Stimulated activated CD8-positive, alpha-beta memory T cell treated with anti-CD3 and anti-CD28 coated beads, Interleukin-15, amount 100 ng/mL, for 48 hours (primary cell): ENCODE data around the gene DOCK1.

Experiments
- DNase-seq, 2 donors: peaks; one replicate each; pipeline ENCODE4 v3.0.0-alpha.2; 2020; ENCODE audit warnings: low read depth in 2 of 2

DOCK1 gene

DNA sequence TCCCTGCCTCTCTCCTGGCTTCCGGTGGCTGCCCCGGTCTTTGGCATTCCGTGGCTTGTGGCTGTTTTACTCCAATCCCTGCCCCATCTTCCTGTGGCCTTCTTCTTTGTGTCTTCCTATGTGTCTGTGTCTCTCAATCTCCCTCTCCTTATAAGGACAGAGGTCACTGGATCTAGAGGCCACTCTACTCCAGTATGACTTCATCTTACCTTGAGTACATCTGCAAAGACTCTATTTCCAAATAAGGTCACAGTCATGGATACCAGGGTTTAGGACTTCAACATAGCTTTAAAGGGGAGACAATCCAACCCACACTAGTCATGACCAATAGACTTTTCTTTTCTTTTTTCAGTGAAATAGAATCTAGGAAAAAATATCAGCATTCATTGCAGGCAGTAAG, 444.5 kb downstream of the DOCK1 start:
- no peak for DNase-seq

GRCh38 chr10:127351542-127351941, 446.3 kb downstream of the DOCK1 start:
- DNase-seq, result no peak

DNA sequence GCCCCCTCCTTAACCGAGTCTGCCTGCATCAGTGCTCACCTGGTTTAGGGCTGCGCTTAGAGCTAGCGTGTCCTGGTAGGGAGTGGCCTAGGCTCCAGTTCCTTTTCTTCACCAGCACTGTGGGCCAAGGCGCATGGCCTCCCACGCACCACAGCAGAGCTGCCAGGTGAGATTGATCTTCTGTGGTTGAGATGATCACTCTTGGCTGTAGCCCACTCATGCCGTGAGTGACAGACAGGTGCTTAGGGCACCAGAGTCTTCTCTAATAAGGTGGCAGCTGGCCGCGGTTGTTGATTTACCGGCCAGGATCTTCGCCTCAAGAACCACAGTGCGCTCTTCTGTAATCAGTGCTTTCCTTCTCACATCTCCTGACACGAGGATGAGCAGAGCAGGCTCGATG, 448.3 kb downstream of the DOCK1 start:
- DNase-seq, result no peak

DNA sequence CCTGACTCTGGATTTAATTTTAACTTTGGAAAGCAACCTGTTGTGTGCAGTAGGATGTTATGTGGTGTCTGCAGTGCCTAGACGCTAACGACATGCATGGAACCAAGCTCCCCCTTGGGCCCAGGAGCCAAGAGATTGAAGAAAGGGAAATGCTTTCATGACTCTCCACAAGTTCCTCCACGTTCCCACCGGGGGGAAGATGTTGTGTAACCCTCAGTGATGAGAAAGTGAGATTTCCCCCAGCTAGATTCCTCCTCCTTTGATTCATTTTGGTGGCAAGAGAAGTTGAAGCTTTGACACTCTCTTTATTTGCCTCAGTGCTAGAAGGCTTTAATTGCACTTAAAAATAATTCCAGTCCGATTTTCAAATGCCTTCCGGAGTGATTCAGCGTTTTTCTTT, 449.0 kb downstream of the DOCK1 start:
- DNase-seq, result no peak

DNA sequence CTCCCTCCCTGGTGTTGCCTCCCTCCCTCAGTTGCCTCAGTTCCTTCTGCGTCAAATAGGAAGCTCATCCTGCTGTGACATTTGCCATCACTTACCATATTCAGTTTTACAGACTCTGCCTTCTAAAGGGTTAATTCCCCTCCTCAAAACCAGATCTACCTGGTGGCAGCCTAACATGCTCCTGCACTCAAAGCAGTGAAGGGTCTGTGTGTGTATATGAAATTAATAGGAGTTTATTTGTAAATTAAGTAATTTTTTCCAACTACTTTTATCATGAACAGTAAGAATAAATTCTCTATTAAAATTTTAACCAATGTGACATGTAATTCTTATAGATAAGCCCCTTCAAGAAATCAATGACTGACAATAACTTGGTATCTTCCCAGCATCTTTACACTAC, 449.8 kb downstream of the DOCK1 start:
- DNase-seq, result no peak

GRCh38 chr10:127356360-127356759, 451.1 kb downstream of the DOCK1 start:
- DNase-seq, result no peak

DNA sequence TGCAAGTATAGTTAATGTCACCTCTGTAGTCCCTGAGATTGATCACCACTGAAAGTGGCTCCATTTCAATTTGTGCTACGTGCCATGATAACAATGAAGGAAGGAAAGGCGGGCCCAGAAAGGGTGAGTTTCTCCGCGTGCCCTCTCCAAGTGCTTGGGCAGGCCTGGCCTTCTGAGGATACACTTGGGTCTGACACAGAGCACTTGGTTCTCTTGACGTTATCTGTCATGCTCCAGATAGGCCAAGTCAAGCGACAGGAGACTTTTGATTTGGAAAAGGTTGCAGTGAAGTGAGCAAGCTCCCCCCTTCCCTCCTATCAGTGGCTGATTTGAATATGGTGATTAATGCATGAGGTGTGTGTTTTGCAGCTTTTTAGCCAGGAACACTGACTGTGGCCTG, 452.0 kb downstream of the DOCK1 start:
- no peak for DNase-seq

GRCh38 chr10:127358337-127358736, 453.1 kb downstream of the DOCK1 start:
- no peak for DNase-seq

- no peak for DNase-seq
Measured at GRCh38 chr10:127364034-127364433, 458.8 kb downstream of the DOCK1 start.

- DNase-seq, result no peak
Measured at GRCh38 chr10:127368101-127368500, 462.9 kb downstream of the DOCK1 start.

- no peak for DNase-seq
Measured at GRCh38 chr10:127368929-127369328, 463.7 kb downstream of the DOCK1 start.

DNA sequence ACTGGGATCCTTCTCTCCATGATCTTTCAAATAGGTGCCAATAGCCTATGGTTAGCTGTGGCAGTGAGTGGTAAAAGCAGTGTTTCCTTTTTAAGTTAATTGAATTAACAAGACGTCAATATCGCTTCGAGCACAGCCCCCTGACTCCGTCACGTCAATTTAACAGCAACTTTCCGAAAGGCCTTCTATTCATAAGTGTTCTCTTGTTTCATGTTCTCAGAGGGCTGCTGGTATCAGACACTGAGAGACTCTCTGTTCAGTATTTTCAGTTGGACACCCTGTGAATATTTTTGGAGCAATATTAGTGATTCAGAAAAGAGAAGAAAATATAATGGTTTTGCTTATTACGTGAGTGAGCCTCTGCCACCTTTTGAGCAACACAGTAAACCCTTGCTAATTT, 465.4 kb downstream of the DOCK1 start:
- no peak for DNase-seq

GRCh38 chr10:127372361-127372760, 467.1 kb downstream of the DOCK1 start:
- DNase-seq, result no peak

DNA sequence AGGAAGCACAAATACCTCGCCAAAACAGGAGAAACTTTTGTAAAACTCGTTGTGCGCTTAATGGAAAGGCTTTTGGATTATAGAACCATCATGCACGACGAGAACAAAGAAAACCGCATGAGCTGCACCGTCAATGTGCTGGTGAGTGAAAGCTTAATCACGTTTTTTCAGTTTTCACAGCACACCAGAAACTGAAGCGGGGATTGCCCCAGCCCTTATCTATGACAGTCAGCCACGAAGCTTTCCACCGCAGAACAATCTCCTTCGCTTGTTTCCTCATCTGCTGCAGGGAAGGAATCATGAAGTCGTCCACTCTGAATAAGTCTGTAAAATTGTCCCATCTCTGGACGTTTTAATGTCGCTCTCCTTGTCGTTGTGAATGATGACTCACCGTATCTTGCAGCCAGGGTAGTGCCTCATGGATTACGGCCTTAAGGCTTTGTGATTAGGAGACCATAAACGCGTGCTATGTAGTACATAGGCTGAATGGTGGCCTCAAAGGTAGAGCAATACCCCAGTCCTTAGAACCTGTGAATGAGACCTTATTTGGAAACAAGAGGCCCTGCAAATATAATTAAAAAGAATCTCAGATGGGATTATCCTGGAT, 468.9 kb downstream of the DOCK1 start:
- DNase-seq, result no peak

DNA sequence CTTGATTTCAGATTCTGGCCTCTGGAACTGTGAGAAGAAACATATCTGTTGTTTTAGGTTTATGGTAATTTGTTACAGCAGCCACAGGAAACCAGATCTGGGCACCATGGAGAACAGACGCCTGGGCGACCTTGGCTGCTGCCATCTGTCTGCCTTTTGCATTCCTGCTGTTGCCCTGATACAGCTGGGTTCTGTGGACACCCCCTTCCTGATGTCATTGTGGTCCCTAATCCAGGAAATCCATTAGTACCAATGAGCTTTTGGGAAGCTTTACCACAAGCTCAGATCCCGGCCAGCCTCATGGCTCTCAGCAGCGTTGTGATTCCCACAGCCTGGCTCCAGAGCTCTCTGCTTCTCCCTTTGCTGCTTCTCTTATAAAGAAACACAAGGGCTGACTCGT, 469.7 kb downstream of the DOCK1 start:
- no peak for DNase-seq

DNA sequence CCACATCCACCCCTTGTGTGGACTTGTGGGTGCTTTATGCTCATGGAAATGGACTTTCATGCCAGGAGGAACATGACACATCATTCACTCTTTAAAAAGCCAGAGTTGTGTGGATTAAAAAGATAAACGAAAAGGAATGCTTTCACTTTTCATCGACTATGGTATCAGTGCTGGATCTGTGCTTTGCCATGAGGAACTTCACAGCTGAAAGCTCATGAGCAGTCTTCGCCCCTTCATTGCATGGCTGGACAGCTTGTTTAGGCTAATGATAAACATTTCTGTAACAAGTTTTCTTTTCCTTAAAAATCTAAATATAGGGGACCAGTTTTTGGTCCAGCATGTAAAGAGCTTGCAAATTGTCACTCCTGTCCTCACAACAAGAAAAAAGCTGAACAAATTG, 470.2 kb downstream of the DOCK1 start:
- no peak for DNase-seq

- no peak for DNase-seq
Measured at GRCh38 chr10:127376071-127376470, 470.8 kb downstream of the DOCK1 start.

GRCh38 chr10:127378628-127379027, 473.4 kb downstream of the DOCK1 start:
- DNase-seq, result no peak

GRCh38 chr10:127384532-127384931, 479.3 kb downstream of the DOCK1 start:
- DNase-seq, result no peak

DNA sequence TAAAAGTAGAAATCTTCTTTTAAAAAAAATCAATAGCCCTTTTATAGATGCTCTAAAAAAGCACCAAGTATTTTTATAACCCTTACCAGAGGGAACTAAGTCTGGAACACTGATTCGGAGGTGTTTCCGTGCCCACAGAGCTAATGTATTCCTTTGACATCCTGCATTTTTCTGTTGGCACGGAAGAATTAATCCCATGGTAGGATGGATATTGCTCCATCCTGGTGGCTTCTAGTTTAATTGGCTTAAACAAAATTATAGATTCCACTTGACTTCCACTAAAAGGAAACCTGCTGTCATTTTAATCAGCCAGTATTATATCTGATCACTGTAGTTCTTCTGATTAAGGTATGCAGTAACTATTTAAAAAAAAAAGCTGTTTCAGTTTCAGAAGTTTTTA, 479.8 kb downstream of the DOCK1 start:
- no peak for DNase-seq

GRCh38 chr10:127386606-127387327, 481.5 kb downstream of the DOCK1 start:
- no peak for DNase-seq

DNA sequence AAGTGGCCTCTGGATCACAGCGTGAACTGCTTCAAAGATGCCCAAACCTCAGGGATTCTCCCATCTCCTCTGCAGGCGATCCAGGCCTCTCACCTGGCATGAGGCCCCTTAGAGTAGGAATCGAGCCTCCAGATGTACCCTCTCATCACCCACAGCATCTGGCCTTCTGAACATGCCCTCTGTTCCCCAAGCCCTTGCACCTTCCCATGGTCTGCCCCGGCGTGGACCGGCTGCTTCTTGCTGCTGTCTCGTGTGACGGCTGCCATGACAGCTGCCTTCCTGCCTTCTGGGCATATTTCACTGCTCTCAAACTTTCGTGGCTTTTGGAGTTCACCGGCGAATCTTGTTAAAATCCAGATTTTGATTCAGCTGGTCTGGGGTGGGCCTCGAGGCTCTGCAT, 486.6 kb downstream of the DOCK1 start:
- DNase-seq, result no peak

DNA sequence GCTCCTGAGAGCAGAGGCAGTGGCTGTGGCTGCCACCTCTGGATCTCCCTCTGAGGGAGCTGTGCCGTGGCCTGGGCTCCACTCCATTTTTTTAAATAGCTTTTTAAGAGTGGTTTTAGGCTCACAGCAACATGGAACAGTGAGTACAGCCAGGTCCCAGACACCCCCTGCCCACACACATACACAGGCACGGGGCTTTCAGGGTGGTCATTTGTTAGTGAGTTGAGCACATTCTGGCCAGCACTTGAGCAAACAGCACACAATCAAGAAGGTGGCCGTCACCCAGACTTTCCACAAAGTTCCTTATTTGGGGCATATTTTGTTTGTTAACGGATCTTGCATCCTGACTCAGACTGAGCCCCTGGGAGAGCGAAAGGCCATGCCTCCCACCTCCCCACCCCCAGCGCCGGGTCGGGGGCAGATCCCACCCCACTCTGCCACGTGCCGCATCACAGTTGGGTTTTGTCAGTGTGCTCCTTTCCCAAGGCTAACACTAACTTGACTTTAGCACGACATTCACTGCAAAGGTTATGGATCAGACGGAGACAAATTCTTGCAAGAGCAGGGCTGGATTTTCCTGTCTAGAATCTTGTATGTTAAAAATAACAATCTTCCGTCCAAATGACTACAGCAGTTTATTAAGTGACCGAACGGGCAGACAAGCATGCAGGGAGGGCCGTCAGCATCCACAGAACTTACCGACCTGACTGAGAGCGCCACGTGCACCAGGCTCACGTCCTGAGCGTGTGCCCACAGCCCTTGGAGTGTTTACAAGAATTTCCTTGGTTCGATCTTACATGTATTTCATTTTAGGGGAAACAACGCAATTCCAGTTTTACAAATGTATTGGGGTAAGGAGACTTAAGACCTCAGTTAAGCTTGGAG, 487.4 kb downstream of the DOCK1 start:
- DNase-seq, result no peak
